Measurements from ENCODE around the gene ZNF236.
"Not testable (repeated sequence)": the region's sequence is repeated elsewhere in the genome, so short reads cannot be mapped to it uniquely, and the experiment has no call there.

Gene ZNF236

GRCh38 chr18:76914314-76914713 is 92.0 kb downstream of the ZNF236 start:
- DNase-seq: no peak

GRCh38 chr18:76914796-76915195 is 92.4 kb downstream of the ZNF236 start:
- no peak for DNase-seq

- DNase-seq: no peak
Observed at GRCh38 chr18:76915456-76915855, 93.1 kb downstream of the ZNF236 start.

GRCh38 chr18:76920974-76921373 is 98.6 kb downstream of the ZNF236 start:
- no peak for DNase-seq

- peak; percentile 2 for DNase-seq
Observed at GRCh38 chr18:76922107-76922506, 99.8 kb downstream of the ZNF236 start.

GRCh38 chr18:76923485-76924085 is 101.2 kb downstream of the ZNF236 start:
- DNase-seq: peak; percentile 6

- no peak for DNase-seq
Observed at GRCh38 chr18:76925501-76925900, 103.1 kb downstream of the ZNF236 start.

GRCh38 chr18:76927223-76927725 is 104.9 kb downstream of the ZNF236 start:
- no peak for DNase-seq

GRCh38 chr18:76928179-76928868 is 106.0 kb downstream of the ZNF236 start:
- DNase-seq: no peak

- DNase-seq: no peak
Observed at GRCh38 chr18:76931171-76931570, 108.8 kb downstream of the ZNF236 start.

GRCh38 chr18:76932026-76932819 is 109.9 kb downstream of the ZNF236 start:
- DNase-seq: no peak

GRCh38 chr18:76935722-76936337 is 113.5 kb downstream of the ZNF236 start:
- DNase-seq: no peak

GRCh38 chr18:76936877-76937276 is 114.5 kb downstream of the ZNF236 start:
- no peak for DNase-seq

GRCh38 chr18:76937597-76937996 is 115.2 kb downstream of the ZNF236 start:
- DNase-seq: no peak

- no peak for DNase-seq
Observed at GRCh38 chr18:76938619-76939018, 116.3 kb downstream of the ZNF236 start.

GRCh38 chr18:76941284-76941683 is 118.9 kb downstream of the ZNF236 start:
- no peak for DNase-seq

GRCh38 chr18:76943542-76944339 is 121.4 kb downstream of the ZNF236 start:
- no peak for DNase-seq

GRCh38 chr18:76944346-76944745 is 122.0 kb downstream of the ZNF236 start:
- not testable (repeated sequence) for DNase-seq

GRCh38 chr18:76948345-76948744 is 126.0 kb downstream of the ZNF236 start:
- no peak for DNase-seq

GRCh38 chr18:76951456-76952247 is 129.3 kb downstream of the ZNF236 start:
- no peak for DNase-seq

- DNase-seq: no peak
Observed at GRCh38 chr18:76952747-76953146, 130.4 kb downstream of the ZNF236 start.

- no peak for DNase-seq
Observed at GRCh38 chr18:76953156-76953555, 130.8 kb downstream of the ZNF236 start.
